Posterior cingulate gyrus (tissue), 11 donors: Measurements from ENCODE around the gene PTPRB.

Experiments used
- DNase-seq, 10 donors: peaks; one replicate each; pipeline versions ENCODE4 v3.0.0 to v3.0.0-alpha.2; 2020 to 2021; ENCODE audit warnings: mixed read lengths in 3 of 10
- intact Hi-C: fragments of 100-400 bp; cut with DNase I; formaldehyde crosslinking; loops from one replicate; pipeline ENCODE4 v1.15.1; 2023

Gene PTPRB

DNA sequence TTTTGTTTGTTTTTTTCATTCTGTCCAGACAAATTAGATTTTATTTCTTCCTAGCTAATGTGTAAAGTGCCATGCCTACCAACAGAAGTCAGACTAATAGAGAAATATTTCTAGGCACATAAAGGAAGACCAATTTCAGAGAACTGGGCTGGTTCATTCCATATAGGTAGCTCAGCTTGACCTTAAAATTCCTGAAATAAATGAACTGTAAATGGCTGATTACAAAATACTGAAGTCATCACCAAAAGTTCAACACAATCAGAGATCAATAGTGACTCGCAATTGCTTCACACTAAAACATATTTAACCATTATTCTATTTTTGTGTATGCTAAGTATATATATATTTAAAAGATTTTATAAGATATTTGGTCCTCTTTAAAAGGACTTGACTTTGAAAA is 34.2 kb downstream of the PTPRB start:
- intact Hi-C loops: no loop called here
- DNase-seq: no peak

DNA sequence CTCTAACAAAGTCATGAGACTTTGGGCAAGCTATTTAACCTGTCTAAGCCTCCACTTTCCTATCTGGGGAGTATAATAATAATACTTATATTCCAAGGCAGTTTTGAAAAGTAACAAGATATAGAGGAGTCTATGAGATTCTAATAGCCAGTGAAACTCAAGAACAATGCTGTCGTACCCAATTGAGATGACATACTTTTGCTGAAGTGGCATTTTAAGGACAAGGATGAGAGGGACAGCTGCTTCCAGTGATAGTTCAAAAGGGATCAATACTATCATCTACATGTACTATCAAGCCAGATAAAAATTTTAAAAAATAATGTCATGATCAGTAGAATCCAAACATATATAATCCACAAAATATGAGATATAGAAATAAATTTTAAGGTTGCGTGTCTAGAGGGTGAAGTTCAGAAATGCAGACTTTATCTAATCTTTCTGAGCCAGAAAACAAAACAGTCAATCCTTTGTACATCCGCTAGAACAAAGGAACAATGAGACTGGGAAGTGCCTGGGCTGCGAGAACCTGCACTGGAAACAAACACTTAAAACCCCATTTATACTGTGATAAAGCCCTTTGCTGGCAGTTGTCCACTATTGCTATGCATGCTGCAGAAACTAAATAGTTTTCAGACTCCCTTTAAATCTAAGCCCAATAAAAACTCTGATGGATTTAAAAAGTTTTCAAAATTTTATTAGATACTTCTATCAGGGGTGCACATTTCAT is 38.6 kb downstream of the PTPRB start:
- intact Hi-C loops: no loop called here
- DNase-seq: peak in 1 of 10 donors; percentile 27

DNA sequence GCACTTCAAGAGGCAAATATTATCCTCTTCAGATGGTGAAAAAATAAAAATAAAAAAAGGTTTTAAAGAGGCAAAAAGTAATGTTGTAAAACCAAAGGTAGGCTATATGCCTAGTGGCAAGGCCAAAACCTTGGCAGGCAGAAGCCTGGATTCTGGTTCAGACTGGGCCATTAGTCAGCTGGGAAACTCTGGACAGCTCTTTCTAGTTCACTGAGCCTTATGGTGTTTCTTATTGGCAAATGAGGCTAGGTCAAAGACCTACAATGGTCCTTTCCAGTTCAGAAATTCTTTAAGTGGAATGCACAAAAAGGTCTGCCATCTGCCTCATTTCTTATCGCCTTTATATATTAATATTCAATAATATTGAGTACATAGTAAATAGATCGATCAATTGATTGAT is 44.6 kb downstream of the PTPRB start:
- intact Hi-C loops: no loop called here
- no peak for DNase-seq

DNA sequence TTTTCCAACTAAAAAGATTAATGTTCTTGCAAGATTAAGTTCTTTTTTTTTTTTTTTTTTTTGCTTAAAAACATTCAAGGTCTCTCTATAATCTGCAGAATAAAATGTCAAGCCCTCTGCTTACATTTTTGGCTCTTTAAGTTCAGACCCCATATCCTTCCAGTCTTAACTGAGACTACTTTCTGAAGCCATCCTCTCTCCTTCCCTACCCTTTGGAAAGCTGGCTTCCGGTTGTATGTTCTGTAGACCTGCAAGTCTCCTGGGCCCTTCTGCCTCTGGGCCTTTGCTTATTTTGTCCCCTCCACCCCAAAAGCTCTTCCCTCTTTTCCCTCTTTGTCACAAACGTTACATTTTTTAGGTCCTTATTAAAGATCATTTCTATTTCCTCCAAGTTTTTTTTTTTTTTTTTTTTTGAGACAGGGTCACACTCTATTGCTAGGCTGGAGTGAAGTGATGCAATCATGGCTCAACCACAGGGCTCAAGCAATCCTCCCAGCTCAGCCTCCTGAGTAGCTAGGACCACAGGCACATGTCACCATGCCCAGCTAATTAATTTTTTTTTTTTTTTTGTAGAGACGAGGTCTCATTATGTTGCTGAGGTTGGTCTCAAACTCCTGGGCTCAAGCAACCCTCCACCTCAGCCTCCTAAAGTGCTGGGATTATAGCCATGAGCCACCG is 46.5 kb downstream of the PTPRB start:
- DNase-seq: no peak
- intact Hi-C loops: loop anchor here (1.0 kb wide), 1 partner anchor 130 kb away; no protein-coding TSS in a partner anchor

DNA sequence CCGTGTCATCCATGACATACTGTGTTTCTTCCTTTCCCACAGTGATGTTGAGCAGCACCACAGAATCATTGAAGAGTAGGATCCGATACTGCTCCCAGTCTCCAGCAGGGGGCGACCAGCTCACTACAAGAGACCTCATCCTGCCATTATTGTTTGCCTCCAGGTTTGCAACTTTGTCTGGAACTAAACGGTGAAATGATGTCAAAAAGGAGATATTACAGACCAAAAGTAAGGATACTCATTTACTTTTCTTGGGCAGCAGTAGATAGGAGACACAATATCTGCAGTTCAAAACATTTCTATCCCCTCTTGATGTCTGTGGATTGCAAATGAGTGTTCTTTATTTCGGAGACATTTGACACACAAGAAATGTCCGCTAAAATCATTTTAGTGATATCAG is 47.2 kb downstream of the PTPRB start:
- intact Hi-C loops: loop anchor here (1.0 kb wide), 1 partner anchor 130 kb away; no protein-coding TSS in a partner anchor
- DNase-seq: peak in 9 of 10 donors; percentile 58 to 96 (median 79)

DNA sequence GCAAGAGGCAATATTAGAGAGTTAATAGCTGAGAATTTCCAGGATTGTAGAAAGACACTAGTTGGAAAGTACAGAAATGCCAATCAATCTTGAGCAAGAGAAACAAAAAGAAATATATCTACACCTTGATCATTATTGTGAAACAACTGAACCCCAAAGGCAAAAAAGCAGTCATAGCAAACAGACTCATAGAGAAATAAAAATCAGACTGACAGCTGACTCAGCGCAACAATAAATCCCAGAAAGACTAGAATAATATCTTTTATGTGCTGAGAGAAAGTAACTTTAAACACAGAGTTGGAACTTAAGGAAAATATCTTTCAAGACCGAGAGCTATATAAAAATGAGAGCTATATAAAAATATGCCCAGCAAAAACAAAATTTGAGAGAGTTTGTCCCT is 52.9 kb downstream of the PTPRB start:
- intact Hi-C loops: no loop called here
- DNase-seq: no peak

DNA sequence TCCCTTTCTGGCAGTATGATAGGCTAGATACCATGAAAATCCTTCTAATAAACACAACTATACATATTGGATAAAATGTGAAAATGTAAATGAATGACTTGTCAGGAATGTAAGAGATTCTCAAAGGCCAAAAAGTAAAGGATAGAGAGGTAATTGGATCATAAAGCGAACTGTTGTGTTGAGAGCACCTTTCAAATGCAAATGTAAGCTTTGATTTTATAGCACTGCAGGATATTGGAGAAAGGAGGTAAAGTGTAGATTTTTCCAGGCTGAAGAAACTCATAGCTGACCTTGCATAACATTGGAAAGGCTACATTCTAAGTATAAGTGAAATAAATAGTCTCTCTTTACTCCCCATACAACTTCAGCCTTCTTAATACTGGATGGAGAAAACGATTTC is 54.0 kb downstream of the PTPRB start:
- no peak for DNase-seq
- intact Hi-C loops: no loop called here

DNA sequence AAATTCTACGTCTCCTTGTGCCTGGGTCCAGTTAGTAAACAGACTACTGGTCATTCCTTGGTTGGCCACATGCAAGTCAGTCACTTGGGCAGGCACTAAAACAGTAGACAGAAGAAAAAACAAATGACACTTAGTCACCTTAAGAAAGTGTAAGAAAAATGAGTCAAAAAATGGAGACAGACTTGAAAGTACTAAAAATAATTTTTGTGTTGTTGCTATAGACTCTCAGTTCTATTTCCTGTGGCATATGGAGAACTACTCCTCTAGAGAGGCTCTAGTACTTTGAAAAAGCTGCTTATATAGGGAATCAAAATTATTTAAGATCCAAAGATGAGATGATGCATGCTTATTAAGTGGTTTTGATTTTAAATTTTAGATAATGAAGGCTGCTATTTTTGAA is 56.0 kb downstream of the PTPRB start:
- DNase-seq: no peak
- intact Hi-C loops: no loop called here

DNA sequence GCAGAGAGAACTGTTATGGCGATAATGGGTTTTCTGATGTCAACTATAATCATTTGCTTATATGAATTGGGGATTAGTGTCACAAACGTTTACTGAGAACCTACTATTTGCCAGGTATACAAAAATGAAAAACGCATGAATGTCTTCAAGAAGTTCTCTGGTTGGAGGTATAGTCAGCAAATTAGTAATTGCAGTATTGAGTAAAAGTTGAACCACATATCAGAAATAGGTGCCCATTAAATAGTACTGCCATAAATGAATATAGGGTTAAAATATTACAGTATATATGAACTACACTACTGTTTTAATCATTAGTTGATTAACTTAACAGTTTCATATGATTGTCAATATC is 60.0 kb downstream of the PTPRB start:
- intact Hi-C loops: loop anchor here (1.0 to 10.0 kb wide), 6 partner anchors 172 to 698 kb away; partner anchors contain the start of genes CNOT2 and KCNMB4
- no peak for DNase-seq

DNA sequence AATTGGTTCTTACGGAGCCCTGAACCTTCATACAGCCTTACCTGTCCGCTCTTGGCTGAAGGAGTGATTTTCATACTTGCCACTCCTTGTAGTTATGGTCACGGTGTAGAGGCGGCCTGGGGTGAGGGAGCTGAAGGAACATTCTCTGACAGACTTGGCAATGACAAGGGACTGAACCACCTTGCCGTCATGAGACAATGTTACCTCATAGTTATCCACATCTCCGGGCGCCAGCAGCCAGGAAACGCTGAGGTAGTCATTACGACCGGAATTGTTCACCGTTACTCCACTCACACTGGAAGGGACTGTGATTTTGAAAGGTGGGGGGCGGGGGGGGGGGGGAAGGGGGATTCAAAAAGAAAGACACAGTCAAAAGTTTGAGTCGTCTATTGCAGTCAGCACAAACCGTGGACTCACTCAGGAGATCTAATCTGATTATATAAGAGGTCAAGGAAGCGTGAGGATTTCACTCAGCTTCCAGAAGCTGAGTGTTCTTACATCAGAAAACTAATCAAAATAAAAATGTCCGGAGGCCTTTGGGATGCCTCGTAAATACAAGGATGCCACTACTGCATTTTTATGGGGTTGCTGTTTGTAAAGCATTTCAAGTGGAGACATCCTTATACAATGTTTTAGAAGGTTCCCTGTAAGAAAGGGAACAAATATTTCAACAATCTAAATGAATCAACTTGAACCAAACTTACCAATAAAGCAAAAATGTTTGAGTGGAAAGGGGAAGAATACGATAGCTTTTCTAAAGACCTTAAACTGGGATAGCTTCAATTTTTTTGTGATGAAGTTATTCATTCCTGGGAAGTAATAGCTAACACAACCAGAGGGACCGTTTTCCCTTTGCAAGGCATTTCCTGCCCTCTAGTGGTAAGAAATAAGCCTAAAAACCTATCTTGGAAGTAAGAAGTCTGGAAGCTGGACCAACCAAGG is 60.6 kb downstream of the PTPRB start:
- intact Hi-C loops: loop anchor here (1.0 to 10.0 kb wide), 6 partner anchors 172 to 697 kb away; partner anchors contain the start of genes CNOT2 and KCNMB4
- DNase-seq: no peak

DNA sequence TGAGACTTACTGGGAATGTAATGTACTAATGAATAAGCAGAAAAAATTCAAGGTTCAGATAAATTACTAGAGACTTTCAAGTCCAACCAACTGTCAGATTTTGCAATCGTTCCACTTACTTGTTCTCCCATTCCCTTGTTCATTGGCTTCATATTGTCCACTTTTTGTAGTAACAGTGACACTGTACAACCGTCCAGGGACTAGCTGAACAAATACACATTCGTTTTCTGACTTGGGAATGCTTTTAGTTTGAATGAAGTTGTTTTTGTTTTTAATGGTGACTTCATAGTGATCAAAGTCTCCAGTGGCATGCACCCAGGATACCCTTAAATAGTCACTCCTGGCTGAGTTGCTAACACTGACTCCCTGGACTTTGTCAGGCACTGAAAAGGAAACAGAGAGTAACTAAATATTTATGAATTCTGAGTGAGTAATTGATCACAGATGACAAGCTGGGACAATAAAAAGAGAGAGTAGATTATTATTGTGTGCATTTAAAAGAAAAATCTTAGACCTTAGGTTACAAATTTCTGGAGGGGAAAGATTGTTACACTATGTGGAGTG is 65.4 kb downstream of the PTPRB start:
- intact Hi-C loops: loop anchor here (10.0 kb wide), 2 partner anchors 167 to 397 kb away; no protein-coding TSS in a partner anchor

DNA sequence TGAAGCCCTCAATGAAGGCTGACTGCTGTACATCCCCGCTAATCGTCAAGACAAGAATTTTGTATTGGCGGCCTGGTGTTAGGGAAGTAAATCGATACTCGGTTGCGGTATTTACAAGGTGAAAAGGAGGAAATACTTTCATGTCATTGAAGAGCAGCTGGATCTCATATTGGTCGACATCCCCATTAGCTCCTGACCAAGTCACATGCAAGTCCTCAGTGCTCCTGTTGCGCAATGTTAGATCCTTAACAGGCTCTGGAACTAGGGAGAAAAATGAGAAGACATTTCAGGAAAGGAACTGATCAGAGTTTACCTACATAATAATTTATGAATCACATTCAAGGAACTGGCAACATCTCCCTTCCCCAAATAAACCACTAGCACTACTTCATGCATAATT is 66.2 kb downstream of the PTPRB start:
- no peak for DNase-seq
- intact Hi-C loops: loop anchor here (10.0 kb wide), 2 partner anchors 166 to 396 kb away; no protein-coding TSS in a partner anchor

More for the DNA sequence above, 65.4 kb downstream of the PTPRB start:
- no peak for DNase-seq

DNA sequence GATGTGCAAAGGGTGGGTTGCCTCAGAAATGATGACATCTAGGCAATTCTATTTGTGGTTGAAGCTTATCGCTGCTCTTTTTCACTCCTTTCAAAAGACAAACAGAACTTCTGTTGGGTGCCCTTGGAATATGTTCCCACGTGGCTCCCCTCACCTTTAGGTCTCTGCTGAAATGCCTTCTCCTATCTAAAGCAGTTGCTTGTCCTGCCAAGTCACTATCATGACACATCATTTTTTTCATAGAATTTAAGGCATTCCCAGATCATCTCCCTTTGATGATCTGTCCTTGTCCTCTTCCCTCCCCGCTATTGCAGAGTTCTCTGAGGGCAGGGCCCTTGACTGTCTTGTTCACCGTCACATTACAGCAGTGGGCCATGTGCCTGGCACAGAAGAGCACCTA is 75.7 kb downstream of the PTPRB start:
- peak in 1 of 10 donors; percentile 32 for DNase-seq
- intact Hi-C loops: no loop called here

DNA sequence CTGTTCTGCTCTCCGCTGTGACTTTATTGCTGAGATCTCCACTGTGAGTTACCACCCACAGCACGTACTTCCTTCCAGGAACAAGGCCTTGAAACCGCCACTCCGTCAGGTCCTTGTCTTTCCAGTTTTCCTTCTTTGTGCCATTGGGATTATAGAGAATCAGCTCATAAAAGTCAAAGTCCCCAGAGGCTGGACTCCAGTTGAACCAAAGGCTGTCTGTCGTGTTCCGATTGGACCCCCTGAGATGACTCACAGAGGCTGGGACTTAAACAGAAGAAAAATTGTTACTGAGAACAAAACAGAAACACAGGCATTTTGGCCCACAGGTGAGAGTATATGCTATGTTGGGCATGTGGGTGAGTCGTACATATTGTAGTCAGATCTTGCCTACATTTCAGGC is 76.6 kb downstream of the PTPRB start:
- intact Hi-C loops: no loop called here

DNA sequence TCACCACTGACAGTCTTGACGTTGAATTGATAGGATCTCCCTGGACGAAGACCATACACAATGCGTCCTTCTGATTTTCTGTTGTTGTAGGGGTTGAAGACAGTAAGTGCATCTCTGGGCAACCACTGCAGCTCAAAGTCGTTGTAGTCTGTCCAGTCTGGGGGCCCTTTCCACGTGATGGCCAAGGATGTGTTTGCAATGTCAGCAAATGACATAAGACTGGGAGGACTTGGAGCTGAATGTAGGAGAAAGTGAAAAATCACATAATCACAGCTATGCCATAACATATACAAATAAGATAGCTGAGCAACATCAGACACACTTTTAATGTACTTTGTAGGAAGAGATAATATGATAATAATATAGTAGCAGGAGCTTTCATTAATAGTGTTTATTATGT is 77.8 kb downstream of the PTPRB start:
- intact Hi-C loops: no loop called here
- no peak for DNase-seq

More for the DNA sequence above, 76.6 kb downstream of the PTPRB start:
- DNase-seq: no peak

DNA sequence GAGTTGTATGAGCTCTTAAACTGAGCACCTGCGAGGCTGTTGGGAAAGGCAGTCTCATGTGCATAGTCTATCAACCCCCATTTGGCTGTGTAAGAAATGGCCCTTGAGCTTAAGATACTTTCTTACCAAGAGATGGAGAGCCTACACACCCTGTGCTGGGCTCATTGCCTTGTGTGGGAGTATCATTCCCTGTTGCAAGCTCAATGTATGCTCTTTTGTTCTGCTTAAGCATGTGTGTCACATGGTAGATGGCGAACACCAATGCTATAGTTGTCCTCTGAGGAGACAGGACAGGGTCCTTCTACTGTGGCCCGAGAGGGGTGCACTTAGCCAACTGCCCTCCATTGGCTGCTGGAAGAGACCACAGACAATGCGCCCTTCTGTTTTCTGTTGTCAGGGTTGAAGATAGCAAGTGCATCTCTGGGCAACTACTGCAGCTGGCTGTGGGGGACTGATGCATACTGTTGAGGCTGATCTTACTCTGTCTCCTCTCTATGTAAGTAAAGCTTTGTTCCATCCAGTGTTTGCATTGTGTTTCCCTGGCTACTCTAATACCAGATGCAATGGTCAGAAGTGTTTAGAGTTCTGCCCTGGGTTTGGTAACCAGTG is 79.5 kb downstream of the PTPRB start:
- DNase-seq: peak; percentile 64 to 98 (median 78)
- intact Hi-C loops: no loop called here

DNA sequence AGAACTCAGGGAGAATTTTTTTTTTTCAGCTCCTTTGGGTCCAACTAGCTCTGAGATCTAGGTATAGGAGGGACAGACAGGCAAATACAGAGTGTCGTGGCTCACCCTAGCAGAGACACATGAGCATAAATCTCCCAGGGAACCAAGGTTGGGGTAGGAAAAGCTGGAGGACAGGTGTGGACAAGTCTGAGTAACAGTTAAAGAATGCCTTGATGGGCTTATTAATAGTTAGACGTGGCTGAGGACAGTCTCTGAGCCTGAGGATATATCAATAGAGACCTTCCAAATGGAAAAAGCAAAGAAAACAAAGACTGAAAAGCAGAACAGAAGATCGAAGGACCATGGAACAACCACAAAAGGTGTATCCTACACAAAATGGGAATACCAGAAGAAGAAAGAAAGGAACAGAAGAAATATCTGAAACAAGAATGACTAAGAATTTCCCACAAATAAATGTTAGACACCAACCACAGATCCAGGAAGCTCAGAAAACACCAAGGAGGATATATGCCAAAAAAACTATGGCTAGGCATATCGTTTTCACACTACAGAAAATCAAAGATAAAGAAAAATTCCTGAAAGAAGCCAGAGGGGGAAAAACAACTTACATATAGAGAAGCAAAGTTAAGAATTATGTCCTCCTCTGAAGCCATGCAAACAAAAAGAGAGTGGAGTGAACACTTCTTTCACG is 80.9 kb downstream of the PTPRB start:
- intact Hi-C loops: no loop called here
- no peak for DNase-seq

DNA sequence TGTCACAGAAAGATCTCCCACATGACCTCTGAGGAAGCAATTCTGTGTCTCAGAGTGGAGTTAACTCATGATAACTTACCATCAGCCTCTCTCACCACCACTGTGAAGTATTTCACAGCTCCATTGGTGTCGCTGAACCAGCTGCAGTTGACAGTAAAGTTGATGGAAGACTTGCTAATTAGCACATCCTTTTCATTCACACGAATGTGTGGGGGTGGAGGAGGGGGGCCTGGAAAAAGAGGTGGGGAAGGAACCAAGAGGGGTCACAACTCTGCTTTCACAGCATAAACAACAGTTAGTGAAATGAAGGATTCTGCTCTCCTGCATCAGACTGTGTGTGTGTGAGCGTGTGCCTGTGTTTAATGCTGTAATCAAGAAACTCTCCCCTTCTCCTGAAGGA is 82.1 kb downstream of the PTPRB start:
- intact Hi-C loops: no loop called here
- DNase-seq: no peak

DNA sequence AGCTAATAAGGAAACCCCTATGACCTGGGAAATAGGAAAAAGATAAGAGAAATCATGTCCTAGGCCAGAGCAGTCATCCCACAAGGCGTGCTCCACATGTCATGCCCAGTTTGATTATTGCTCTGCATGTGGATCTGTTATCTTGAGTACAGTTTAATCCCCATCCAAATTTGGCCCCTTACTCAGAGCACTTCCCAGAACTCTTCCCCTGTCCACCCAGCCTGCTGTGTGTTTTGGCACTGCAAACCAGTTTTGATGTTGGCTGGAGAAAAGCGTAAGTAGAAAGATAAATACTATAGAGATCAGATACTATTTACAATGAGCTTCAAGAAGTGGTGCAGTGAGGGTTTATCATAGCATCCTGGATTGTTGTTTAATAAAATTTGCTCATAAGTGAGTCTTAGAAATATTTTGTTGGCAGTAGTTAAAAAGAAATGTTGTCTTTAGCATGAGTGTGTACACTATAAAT is 83.8 kb downstream of the PTPRB start:
- no peak for DNase-seq
- intact Hi-C loops: no loop called here
